Kidney (tissue), 14 donors: Measurements from ENCODE around the gene TRIO. TPM values are rescaled to one million over a fixed set of nuclear protein-coding genes. Genes with fewer than 3 reads are reported as not detected.
A peak's percentile ranks its signal among the peaks of the same experiment; 100 is the strongest.

ENCODE experiments used
- DNase-seq, 5 donors: peaks; one replicate each; pipeline ENCODE4 v3.0.0-alpha.2; 2013 to 2020
- FAIRE-seq: peaks from 2 replicates; lab custom pipeline; 2012; peaks lifted over from hg19 to GRCh38; lab: Jason Lieb, UNC
- H3K27ac ChIP-seq, 2 donors: one replicate each; pipeline ENCODE4 v1.7.0; 2013; ENCODE audit warnings: low read depth in 2 of 2, low read length in 2 of 2, inconsistent platforms in 1 of 2
- H3K27me3 ChIP-seq: one replicate; pipeline ENCODE4 v1.7.1; 2013; ENCODE audit warnings: low read length, inconsistent platforms; ENCODE audit not compliant: control insufficient read depth, insufficient read depth
- H3K36me3 ChIP-seq, 3 donors: one replicate each; pipeline versions ENCODE4 v1.7.0 to v1.7.1; 2013; ENCODE audit warnings: low read length in 3 of 3, control low read depth in 1 of 3, inconsistent platforms in 1 of 3; ENCODE audit not compliant: insufficient read depth in 3 of 3, control insufficient read depth in 2 of 3
- H3K4me1 ChIP-seq, 3 donors: one replicate each; pipeline versions ENCODE4 v1.7.0 to v1.7.1; 2013; ENCODE audit warnings: low read length in 3 of 3, inconsistent platforms in 1 of 3, low read depth in 1 of 3; ENCODE audit not compliant: control insufficient read depth in 2 of 3, insufficient read depth in 2 of 3
- H3K4me3 ChIP-seq, 3 donors: one replicate each; pipeline versions ENCODE4 v1.7.0 to v1.8.1; 2013; ENCODE audit warnings: low read length in 3 of 3, control low read depth in 1 of 3, inconsistent platforms in 1 of 3
- H3K9ac ChIP-seq, 3 donors: one replicate each; pipeline versions ENCODE4 v1.7.0 to v1.7.1; 2013; ENCODE audit warnings: low read length in 3 of 3, control low read depth in 1 of 3, inconsistent platforms in 1 of 3
- H3K9me3 ChIP-seq, 3 donors: one replicate each; pipeline versions ENCODE4 v1.7.0 to v1.7.1; 2013; ENCODE audit warnings: low read length in 3 of 3, control low read depth in 1 of 3, inconsistent platforms in 1 of 3; ENCODE audit not compliant: control insufficient read depth in 2 of 3, insufficient read depth in 1 of 3
- CTCF ChIP-seq: IDR thresholded peaks from 3 replicates; pipeline ENCODE4 v1.5.1; 2012; ENCODE audit warnings: mild to moderate bottlenecking, moderate library complexity, borderline replicate concordance; ENCODE audit not compliant: insufficient read depth; ENCODE audit errors: extremely low read depth
- intact Hi-C: fragments of 100-400 bp; cut with DNase I; formaldehyde crosslinking; loops from one replicate; pipeline ENCODE4 v1.11.1; 2022
- polyA plus RNA-seq: library from polyadenylated mRNA; stranded (reverse); fragments of 350-450 nt; fragmentation: Illumina TruSeq; extraction: RNeasy Lipid Tissue Mini Kit (QIAGEN cat#74804); gene quantifications from one replicate; pipeline ENCODE4 v1.2.3, GENCODE V29; 2014; ENCODE audit warnings: low read depth, low replicate concordance; ENCODE audit not compliant: insufficient read depth
- total RNA-seq: library from RNA; stranded (reverse); fragmentation: NEBNext Ultra II Directional; extraction: Animal tissue kit (Norgen Biotek cat#: 25700); gene quantifications from one replicate; pipeline ENCODE4 v1.2.1, GENCODE V29; 2021
- donor health status: control.
- donor health status: control.
- donor health status: control.
- donor health status: control.
- donor health status: control.
- donor health status: DM: yes; HTN: yes; CAD: no.
- donor health status: Normal renal cell carcinoma (clear cell type).

Gene TRIO
- total and polyA plus RNA-seq, 2 donors from 2014 or later, result 9.5 to 149 TPM

GRCh38 chr5:14110680-14111079 lies 32.5 kb upstream of the TRIO start:
- Histone ChIP-seq H3K27me3 (no peaks in the 10 kb centered on the region), H3K4me3 (no peak overlapping the region), H3K9ac (no peak overlapping the region), H3K4me1 (peaks cover 0 to 3% (median 0%) of the 10 kb centered on the region in 3 donors), H3K9me3 (no peaks in the 10 kb centered on the region), H3K36me3 (no peaks in the 10 kb centered on the region), H3K27ac (no peak overlapping the region)
- DNase-seq (no peak), FAIRE-seq (no peak)
- intact Hi-C loops, result loop anchor here (10.0 kb wide), 1 partner anchor 154 kb away; no protein-coding TSS in a partner anchor
- no peak for TF ChIP-seq CTCF

- Histone ChIP-seq H3K27ac (no peak overlapping the region), H3K36me3 (no peaks in the 10 kb centered on the region), H3K27me3 (no peaks in the 10 kb centered on the region), H3K9ac (no peak overlapping the region), H3K4me1 (peaks cover 0 to 2% (median 0%) of the 10 kb centered on the region in 3 donors), H3K9me3 (no peaks in the 10 kb centered on the region), H3K4me3 (no peak overlapping the region)
- FAIRE-seq (no peak), DNase-seq (peak in 1 of 5 donors; percentile 23)
- intact Hi-C loops, result loop anchor here (10.0 kb wide), 1 partner anchor 152 kb away; no protein-coding TSS in a partner anchor
- no peak for TF ChIP-seq CTCF
Observed at GRCh38 chr5:14112998-14113652, 30.0 kb upstream of the TRIO start.

- Histone ChIP-seq H3K9ac (no peak overlapping the region), H3K4me3 (no peak overlapping the region), H3K36me3 (no peaks in the 10 kb centered on the region), H3K27me3 (no peaks in the 10 kb centered on the region), H3K27ac (no peak overlapping the region), H3K9me3 (no peaks in the 10 kb centered on the region), H3K4me1 (no peaks in the 10 kb centered on the region)
- TF ChIP-seq CTCF, result no peak
- no peak for FAIRE-seq
- DNase-seq, result no peak
- intact Hi-C loops, result loop anchor here (10.0 kb wide), 1 partner anchor 150 kb away; no protein-coding TSS in a partner anchor
Observed at GRCh38 chr5:14114615-14115251, 28.4 kb upstream of the TRIO start.
